OCI-LY7 (cell line): ENCODE data around the gene SYT15B. TPM values are rescaled to one million over a fixed set of nuclear protein-coding genes. Genes with fewer than 3 reads are reported as not detected.
"Not testable (repeated sequence)": the region's sequence is repeated elsewhere in the genome, so short reads cannot be mapped to it uniquely, and the experiment has no call there.

Experiments
- BruUV-seq: library from RNA; stranded (reverse); fragments of 400-500 nt; replicated peaks from 2 replicates; lab custom pipeline; 2021; lab: Mats Ljungman, UMichigan
- CTCF ChIA-PET: fragments of 300-600 bp; sonication (Branson Sonifier 250); formaldehyde crosslinking; loops from one replicate; lab custom pipeline; 2022; ENCODE audit warnings: antibody characterized with exemption; ENCODE audit not compliant: unreplicated experiment; lab: Charles Lee
- POLR2A ChIA-PET: fragments of 300-600 bp; sonication (Branson Sonifier 250); formaldehyde crosslinking; loops from one replicate; lab custom pipeline; 2022; ENCODE audit warnings: antibody characterized with exemption; lab: Charles Lee
- DNase-seq: peaks from one replicate; pipeline ENCODE4 v3.0.0-alpha.2; 2015; ENCODE audit warnings: low spot score
- H2AFZ ChIP-seq: fragments of 200-600 bp; sonication (generic), shearing (Covaris generic); 2 replicates; pipeline ENCODE4 v1.6.1; 2014; ENCODE audit warnings: mild to moderate bottlenecking, antibody characterized with exemption, low read length, moderate library complexity
- H3K27ac ChIP-seq: fragments of 200-600 bp; sonication (generic); 2 replicates; pipeline ENCODE4 v1.5.1; 2014; ENCODE audit warnings: mixed run types, low read depth, mild to moderate bottlenecking, moderate library complexity, low read length, inconsistent platforms; ENCODE audit not compliant: poor library complexity, severe bottlenecking
- H3K36me3 ChIP-seq: fragments of 200-600 bp; sonication (generic); 2 replicates; pipeline ENCODE4 v1.6.1; 2014; ENCODE audit warnings: mild to moderate bottlenecking, antibody characterized with exemption, low read length, moderate library complexity, mixed read lengths; ENCODE audit not compliant: insufficient read depth
- H3K4me1 ChIP-seq: fragments of 200-600 bp; sonication (generic); 2 replicates; pipeline ENCODE4 v1.5.1; 2014; ENCODE audit warnings: mild to moderate bottlenecking, low read length; ENCODE audit not compliant: insufficient read depth, poor library complexity, severe bottlenecking
- H3K4me2 ChIP-seq: fragments of 200-600 bp; sonication (generic); 2 replicates; pipeline ENCODE4 v1.6.1; 2014; ENCODE audit warnings: mild to moderate bottlenecking, low read length
- H3K4me3 ChIP-seq: fragments of 200-600 bp; sonication (generic); 2 replicates; pipeline ENCODE4 v1.5.1; 2014; ENCODE audit warnings: mild to moderate bottlenecking, low read depth, low read length; ENCODE audit not compliant: poor library complexity, severe bottlenecking
- H3K79me2 ChIP-seq: fragments of 200-600 bp; sonication (generic); 2 replicates; pipeline ENCODE4 v1.6.1; 2016; ENCODE audit warnings: low read depth, mild to moderate bottlenecking, low read length, moderate library complexity, mixed read lengths; ENCODE audit not compliant: insufficient read depth
- H3K9me2 ChIP-seq: fragments of 200-600 bp; sonication (generic); 2 replicates; pipeline ENCODE4 v1.6.1; 2016; ENCODE audit warnings: mild to moderate bottlenecking, low read length, mixed read lengths; ENCODE audit not compliant: insufficient read depth
- H3K9me3 ChIP-seq: fragments of 200-600 bp; sonication (generic); 2 replicates; pipeline ENCODE4 v1.6.1; 2014; ENCODE audit warnings: mild to moderate bottlenecking, mixed run types, low read length, mixed read lengths
- H4K20me1 ChIP-seq: fragments of 200-600 bp; sonication (generic); 2 replicates; pipeline ENCODE4 v1.6.1; 2014; ENCODE audit warnings: mild to moderate bottlenecking, antibody characterized with exemption, low read length, moderate library complexity, mixed read lengths; ENCODE audit not compliant: insufficient read depth
- intact Hi-C: fragments of 100-400 bp; cut with micrococcal nuclease; formaldehyde crosslinking; loops from one replicate; pipeline ENCODE4 v1.10.0; 2022; ENCODE audit not compliant: unreplicated experiment
- total RNA-seq, 2 experiments: library from RNA; depleted of rRNA in 1 of 2; stranded (reverse); fragments of >200 nt in 1 of 2; shearing (Covaris generic) in 1 of 2; gene quantifications; 2 replicates each; pipeline ENCODE4 v1.2.3, GENCODE V29; 2014 to 2022

SYT15B gene
- total RNA-seq, 2 experiments from 2014 or later: 0.42 TPM; not detected in 1

DNA sequence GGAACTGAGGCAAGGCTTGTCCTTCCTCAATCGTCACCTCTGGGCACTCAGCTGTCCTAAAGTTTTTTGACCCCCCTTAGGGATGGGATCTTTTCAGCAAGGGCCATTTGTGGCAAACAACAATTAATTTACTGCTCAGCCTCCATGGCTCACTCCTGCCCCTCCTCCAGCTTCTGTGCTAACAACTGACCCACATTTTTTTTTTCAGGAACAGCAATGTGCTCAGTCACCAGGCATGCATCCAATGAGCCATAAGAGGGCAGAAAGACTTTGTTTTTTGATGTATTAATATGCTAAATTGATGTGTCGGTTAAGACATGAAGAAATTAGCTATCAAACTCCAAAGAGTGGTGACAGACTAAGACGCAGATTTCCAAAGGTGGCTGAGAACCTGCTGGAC is 4.7 kb upstream of the SYT15B start:
- H2AFZ ChIP-seq, H3K4me1 ChIP-seq, H3K36me3 ChIP-seq, H3K9me2 ChIP-seq, BruUV-seq, H3K79me2 ChIP-seq, H4K20me1 ChIP-seq, H3K9me3 ChIP-seq, H3K4me2 ChIP-seq, intact Hi-C loops, DNase-seq, POLR2A ChIA-PET, CTCF ChIA-PET, H3K27ac ChIP-seq, H3K4me3 ChIP-seq: not testable (repeated sequence)

DNA sequence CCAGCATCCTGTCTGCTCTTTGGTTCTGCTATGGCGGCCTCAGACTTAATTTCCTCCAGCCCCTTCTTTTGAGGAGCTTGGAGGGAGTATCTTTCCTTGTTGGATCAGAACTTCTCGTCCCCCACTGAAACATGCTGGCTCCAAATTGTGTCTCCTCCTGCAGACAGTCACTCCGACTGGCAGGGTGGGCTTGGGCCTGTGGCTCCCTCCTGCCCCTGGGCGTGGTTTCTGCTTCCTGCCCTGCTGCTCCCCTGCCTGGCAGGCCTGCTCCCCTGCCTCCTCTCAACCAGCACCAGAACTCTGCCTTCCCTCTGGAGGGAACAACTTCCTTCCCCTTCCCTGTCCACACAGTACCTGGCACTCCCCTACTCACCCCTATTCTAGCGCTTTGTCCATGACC is 3.8 kb upstream of the SYT15B start:
- H3K9me2 ChIP-seq, H3K79me2 ChIP-seq, intact Hi-C loops, H2AFZ ChIP-seq, H3K4me2 ChIP-seq, H3K36me3 ChIP-seq, H3K9me3 ChIP-seq, H4K20me1 ChIP-seq, POLR2A ChIA-PET, H3K4me3 ChIP-seq, H3K27ac ChIP-seq, H3K4me1 ChIP-seq, CTCF ChIA-PET, BruUV-seq, DNase-seq: not testable (repeated sequence)

DNA sequence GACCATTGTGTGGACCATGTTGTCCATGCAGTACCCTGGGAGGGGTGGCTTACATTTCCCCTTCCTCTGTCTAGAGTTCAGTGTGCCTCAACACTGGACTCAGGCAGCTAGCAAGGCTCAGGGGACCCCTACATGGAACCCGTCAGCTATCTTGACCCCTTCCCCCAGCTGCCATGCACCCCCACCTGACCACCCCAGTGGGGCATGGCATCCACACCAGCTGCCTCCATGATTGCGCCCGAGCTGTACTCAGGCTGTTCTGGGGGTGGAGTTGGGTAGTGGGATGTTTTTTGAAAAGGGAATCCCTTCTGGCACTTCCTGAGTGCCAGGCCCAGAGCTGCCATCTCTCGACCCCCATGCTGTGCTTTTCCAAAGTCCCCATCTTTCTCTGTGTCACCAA is 1.8 kb upstream of the SYT15B start:
- H3K36me3 ChIP-seq, BruUV-seq, H4K20me1 ChIP-seq, H3K4me3 ChIP-seq, CTCF ChIA-PET, POLR2A ChIA-PET, H3K27ac ChIP-seq, H3K9me3 ChIP-seq, H3K9me2 ChIP-seq, H3K4me2 ChIP-seq, H3K4me1 ChIP-seq, H3K79me2 ChIP-seq, H2AFZ ChIP-seq, DNase-seq, intact Hi-C loops: not testable (repeated sequence)

DNA sequence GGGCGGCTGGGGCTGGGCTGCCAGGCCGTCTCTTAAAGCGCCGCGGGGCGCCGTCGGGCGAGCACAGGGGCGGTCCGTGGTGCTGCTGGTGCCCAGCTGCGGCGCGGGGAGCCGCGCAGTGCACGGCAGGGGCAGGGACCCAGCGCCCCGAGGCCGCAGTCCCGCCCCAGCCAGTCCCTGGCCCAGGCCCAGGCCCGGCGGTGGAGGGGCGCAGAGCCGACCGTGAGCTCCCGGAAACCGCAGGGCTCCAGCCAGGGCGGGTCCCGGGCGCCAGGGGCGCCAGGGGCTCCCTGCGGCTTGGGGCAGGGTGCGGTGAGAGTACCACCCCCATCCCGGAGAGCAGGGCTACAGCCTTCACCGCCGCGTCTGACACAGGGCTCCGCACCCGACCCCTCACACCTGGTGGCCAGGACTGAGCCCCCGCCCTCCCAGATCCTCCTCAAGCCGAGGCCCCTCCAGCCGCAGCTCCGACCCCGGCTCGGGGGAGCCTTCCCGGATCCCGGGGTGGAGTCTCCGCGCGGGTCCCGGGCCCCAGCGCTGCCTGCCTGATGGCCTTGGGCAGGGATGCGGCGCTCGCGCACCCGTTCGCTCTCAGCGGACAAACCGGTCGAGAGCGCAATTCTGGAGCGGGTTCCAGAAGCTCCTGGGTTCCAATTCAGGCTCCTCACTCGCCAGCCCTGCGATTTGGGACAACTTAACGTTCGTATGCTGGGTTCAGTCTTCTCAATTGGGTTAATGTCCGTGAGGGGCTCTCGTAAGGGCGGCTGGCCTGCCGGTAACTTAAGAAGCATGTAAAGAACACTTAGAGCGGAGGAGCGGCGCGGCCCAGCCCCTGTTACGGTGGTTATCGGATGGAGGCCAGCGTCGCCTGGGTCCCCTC is 478 bp downstream of the SYT15B start:
- H3K79me2 ChIP-seq, DNase-seq, H3K27ac ChIP-seq, H3K36me3 ChIP-seq, H3K4me1 ChIP-seq, H3K9me3 ChIP-seq, H3K4me2 ChIP-seq, H2AFZ ChIP-seq, CTCF ChIA-PET, H3K4me3 ChIP-seq, BruUV-seq, H3K9me2 ChIP-seq, H4K20me1 ChIP-seq, POLR2A ChIA-PET, intact Hi-C loops: not testable (repeated sequence)

DNA sequence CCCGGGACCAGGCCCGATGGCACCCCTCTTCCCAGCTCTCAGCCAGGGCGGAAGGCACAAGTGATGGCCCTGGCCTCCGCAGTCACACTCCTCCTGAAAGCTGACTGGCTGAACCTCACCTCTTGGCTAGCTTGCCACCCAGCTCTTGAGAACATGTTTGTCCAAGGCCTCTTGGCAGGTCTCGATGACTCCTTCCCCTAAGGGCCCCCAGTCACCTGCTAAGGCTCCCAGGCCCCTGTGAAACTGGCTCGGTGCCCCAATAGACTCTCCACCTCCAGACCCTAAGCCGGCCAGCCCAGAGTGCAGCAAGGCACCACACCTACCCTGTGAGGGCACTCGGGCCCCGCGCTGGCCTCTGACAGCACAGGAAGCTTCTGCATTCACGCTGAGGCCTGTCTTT is 4.5 kb downstream of the SYT15B start:
- H3K79me2 ChIP-seq, CTCF ChIA-PET, H3K4me3 ChIP-seq, H3K4me2 ChIP-seq, H3K27ac ChIP-seq, H3K9me2 ChIP-seq, H2AFZ ChIP-seq, H4K20me1 ChIP-seq, H3K36me3 ChIP-seq, POLR2A ChIA-PET, H3K9me3 ChIP-seq, intact Hi-C loops, DNase-seq, BruUV-seq, H3K4me1 ChIP-seq: not testable (repeated sequence)

DNA sequence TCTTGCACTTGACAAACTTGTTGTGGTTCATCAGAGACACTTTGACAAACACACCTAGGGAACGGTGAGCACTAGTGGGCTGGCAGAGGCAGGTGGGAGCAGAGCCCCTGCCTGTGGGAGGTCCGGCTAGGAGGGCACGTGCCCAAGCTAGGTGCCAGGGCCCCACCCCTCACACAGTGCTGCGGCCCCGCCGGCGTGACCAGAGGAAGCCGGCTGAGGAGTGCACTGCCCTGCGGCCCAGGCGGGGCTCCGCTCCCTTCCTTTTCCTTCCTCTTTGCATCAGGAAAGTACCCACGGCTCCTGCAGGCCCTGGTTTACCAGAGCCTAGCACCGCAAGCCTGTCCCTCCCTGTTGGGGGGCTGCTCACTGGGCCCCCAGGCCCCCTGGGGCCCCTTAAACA is 7.2 kb downstream of the SYT15B start:
- H3K27ac ChIP-seq, H4K20me1 ChIP-seq, BruUV-seq, CTCF ChIA-PET, H3K9me3 ChIP-seq, H3K4me2 ChIP-seq, H3K4me3 ChIP-seq, H2AFZ ChIP-seq, intact Hi-C loops, H3K79me2 ChIP-seq, POLR2A ChIA-PET, H3K9me2 ChIP-seq, H3K36me3 ChIP-seq, DNase-seq, H3K4me1 ChIP-seq: not testable (repeated sequence)
